Activated T-cell treated with anti-CD3 and anti-CD28 coated beads, Interleukin-2, amount 50 U/mL, for 1 hour (primary cell): ENCODE results near the gene PSME3.

Source experiments
- DNase-seq: peaks from one replicate; pipeline ENCODE4 v3.0.0-alpha.2; 2020

The PSME3 gene

GRCh38 chr17:42832934-42833766 is at the start of gene PSME3:
Gene PSME3, plus strand, starts transcription at chr17:42833397. Its CDS starts 235 bp downstream, at chr17:42833632.
- DNase-seq = peak; percentile 91

DNA sequence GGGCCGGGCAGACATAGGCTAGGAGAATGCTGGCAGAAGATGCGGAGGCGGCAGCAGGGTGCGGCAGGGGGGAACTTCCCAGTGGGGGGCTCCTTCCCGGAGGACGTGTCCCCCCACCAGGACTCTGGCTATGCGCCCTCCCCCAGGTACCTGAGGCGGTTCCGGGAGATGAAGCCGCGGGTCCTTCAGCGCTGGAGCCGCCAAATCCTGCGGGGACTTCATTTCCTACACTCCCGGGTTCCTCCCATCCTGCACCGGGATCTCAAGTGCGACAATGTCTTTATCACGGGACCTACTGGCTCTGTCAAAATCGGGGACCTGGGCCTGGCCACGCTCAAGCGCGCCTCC is 49.4 kb upstream of the PSME3 start:
- no peak for DNase-seq

- DNase-seq = no peak
Observed at GRCh38 chr17:42784409-42784808, 48.8 kb upstream of the PSME3 start.

DNA sequence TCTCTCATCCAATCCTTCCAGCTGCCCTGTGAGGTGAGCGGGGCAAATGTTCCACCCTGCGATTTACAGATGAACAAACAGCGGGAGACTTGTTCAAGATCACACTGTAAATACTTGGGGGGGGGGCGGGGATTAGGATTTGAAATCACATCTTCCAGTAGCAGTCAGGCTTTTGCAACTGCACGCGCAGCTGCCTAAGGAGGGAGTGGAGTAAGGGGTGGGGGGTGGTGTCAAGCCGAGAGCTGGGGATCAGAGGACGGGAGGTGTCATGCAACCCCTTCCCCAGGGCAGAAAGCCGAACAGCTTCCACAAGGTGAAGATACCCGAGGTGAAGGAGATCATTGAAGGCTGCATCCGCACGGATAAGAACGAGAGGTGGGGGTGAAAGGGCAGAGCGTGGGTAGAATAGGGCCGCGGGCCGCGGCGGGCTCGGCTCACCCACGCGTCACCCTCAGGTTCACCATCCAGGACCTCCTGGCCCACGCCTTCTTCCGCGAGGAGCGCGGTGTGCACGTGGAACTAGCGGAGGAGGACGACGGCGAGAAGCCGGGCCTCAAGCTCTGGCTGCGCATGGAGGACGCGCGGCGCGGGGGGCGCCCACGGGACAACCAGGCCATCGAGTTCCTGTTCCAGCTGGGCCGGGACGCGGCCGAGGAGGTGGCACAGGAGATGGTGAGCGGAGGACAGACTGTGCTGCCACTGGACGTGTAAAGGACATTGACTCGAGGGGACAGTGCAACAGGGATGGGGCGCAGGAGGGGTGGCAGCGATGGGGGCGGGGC is 48.2 kb upstream of the PSME3 start:
- DNase-seq = no peak

DNA sequence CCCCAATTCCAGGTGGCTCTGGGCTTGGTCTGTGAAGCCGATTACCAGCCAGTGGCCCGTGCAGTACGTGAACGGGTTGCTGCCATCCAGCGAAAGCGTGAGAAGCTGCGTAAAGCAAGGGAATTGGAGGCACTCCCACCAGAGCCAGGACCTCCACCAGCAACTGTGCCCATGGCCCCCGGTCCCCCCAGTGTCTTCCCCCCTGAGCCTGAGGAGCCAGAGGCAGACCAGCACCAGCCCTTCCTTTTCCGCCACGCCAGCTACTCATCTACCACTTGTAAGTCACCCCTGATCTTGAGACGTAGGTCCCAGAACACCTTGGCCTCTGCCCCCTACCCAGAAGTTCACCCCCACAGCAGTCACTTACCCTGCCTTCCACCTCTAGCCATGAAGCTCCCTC is 45.9 kb upstream of the PSME3 start:
- no peak for DNase-seq

DNA sequence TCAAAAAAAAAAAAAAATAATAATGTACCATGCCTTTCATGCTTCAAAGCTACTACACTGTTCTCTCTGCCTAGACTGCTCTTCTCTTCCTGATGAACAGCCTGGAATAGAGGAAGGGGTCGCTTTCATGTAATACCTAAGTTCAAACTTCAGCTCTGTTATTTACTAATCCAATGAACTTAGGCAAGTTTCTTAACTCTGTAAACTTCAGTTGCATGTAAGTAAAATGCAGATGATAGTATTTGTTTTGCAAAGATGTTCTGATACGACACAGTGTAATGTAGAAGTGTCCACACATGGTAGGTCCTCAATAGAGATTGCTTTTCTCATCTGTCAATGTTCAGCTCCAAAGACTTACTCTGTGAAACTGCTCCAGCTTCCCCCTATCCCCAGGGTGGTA is 41.2 kb upstream of the PSME3 start:
- DNase-seq = no peak

- no peak for DNase-seq
Observed at GRCh38 chr17:42792545-42792944, 40.7 kb upstream of the PSME3 start.

DNA sequence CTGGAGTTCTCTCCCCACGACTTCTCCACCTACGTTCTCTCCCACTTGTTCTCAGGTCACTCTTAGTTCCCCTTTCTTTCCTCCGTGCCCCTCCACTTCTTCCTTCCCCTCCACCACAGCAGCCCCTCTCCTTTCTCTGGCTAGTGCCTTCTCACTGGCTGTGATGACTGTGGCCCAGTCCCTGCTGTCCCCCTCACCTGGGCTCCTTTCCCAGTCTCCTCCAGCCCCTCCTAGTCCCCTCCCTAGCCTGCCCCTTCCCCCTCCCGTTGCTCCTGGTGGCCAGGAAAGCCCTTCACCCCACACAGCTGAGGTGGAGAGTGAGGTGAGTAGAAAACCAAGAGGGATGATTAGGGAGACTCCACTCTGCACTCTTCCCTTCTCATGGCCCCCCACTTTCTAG is 38.1 kb upstream of the PSME3 start:
- no peak for DNase-seq

DNA sequence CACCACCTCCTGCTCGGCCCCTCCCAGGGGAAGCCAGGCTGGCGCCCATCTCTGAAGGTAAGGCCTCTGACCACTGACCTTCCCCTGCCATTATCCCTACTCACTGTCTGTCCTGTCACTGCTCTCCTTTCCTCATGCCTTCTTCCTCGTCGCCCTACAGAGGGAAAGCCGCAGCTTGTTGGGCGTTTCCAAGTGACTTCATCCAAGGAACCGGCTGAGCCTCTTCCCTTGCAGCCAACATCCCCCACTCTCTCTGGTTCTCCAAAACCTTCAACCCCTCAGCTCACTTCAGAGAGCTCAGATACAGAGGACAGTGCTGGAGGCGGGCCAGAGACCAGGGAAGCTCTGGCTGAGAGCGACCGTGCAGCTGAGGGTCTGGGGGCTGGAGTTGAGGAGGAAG is 37.7 kb upstream of the PSME3 start:
- no peak for DNase-seq

DNA sequence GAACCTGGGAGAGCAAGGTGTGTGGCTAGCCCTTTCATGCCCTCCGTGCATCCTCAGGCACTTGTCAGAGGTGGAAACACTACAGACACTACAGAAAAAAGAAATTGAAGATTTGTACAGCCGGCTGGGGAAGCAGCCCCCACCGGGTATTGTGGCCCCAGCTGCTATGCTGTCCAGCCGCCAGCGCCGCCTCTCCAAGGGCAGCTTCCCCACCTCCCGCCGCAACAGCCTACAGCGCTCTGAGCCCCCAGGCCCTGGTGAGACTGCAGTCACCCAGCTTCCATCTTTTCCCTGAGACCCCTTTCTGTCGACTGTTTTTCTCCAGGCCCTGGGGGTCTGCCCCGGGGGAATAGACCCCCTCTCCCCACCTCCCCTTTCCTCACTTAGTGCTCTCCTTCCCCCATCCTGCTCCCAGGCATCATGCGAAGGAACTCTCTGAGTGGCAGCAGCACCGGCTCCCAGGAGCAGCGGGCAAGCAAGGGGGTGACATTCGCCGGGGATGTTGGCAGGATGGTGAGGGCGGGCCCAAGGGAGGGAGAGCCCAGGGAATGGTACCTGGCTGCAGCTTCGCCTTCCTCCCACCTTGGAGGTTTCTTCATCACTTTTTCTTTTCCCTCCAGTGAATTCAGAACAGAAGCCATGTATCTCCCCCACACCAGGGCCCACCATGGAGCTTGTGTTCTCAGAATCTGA is 37.0 kb upstream of the PSME3 start:
- no peak for DNase-seq

DNA sequence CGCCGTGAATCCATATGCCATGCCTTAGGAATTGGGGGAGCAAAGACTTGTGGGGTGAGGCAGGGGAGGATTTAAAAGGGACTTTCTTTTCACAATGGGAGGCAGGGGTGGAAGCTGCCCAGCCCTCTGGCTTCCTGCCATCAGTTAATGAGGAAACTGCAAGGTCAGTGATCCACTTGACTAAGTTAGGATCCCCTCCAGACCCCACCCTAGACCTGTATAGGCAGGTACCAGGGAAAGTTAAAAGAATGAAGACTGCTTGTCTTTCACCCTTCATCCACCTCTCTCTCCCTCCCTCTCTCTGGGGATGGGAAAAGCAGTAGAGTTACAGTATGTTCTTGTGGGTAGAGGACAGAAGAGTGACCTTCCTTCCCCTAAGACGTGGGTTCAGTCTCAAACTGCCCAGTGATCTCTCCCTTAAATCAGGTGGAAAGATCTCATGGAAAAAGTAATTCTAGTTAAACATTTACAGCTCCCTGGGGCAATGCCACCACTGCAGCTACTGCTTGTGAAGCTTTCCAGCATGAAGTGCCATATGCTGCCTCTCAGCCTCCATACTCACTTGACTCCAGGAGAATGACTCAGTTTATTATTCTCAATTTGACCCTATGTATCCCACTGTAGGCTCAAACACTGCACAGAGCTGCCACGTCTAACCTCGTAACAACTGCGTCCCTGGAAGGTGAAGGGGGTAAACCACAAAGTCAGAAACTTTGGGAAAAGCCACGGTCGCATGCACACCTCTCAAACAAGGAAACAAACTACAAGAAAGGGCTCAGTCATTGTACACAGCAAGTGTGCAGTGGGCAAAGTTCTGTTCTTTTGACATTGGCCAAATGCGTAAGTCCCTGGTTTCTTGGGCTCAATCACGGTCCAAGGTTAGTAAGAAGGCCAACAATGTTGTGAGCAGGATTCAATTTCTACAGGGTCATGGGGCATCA is 35.9 kb upstream of the PSME3 start:
- DNase-seq = no peak

DNA sequence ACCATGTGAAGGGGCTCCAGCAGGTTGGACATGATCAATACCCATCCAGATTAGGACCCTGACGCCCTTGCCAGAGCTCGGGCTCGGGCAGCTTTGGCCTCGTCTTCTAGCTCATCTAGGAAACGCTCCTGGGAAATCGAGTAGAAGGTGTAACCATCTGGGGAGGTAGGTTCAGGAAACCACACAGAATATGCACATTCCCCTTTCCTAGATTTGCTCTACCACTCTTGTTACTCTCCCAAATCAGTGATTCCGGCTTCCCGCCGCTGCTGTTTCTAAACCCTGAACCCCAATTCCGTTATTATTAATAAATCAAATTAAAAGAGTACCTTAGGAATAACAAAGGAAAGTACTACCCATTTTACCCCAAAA is 35.2 kb upstream of the PSME3 start:
- DNase-seq = no peak

DNA sequence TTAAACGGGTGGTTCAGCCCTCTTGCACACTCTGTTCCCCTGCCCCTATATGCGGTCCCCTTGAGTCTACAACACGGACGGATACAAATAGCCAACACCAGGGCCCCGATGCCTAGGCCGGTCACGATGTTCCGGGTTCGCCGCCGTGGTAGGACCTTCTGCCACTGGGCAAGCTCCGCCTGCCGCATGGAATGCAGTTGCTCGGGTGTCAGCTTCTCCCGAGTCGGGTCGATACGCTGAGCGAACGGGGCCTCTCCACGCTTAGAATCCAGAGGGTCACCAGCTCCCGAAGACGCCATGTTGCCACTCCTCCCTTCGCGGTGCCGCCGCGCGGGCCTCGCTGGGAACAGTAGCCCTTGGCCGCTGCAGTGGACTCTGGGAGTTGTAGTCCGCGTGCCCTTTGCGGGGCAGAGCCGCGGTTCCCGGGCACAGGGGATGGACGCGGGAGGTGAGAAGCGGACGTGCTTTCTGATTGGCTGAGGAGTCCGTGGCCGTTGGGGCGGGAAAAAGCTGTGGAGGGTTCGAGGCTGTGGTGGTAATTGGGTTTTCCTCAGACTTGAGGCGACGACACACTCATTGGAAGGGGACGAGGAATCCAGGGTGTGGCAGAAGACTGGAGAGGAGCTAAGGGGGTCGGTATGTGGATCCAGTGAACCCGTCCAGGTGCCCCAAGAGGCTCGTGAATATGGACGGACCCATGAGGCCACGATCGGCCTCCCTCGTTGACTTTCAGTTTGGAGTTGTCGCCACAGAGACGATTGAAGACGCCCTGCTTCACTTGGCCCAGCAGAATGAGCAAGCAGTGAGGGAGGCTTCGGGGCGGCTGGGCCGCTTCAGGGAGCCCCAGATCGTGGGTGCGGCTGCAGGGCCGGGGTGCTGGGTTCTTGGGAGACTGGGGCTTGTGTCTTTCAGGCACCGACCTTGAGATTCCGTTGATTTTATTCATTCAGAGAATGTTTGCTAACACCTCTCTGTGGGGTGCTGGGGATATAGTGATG is 34.5 kb upstream of the PSME3 start, which contains the start of the genes CNTD1 and COA3:
Gene CNTD1, plus strand, starts transcription at position 479 of the 998 bp plus-strand sequence. Its CDS starts 207 bp downstream, at position 686.
Gene COA3, minus strand, starts transcription at position 322 of the 998 bp plus-strand sequence. Its CDS starts 23 bp downstream, at position 299.
- DNase-seq = peak; percentile 76

DNA sequence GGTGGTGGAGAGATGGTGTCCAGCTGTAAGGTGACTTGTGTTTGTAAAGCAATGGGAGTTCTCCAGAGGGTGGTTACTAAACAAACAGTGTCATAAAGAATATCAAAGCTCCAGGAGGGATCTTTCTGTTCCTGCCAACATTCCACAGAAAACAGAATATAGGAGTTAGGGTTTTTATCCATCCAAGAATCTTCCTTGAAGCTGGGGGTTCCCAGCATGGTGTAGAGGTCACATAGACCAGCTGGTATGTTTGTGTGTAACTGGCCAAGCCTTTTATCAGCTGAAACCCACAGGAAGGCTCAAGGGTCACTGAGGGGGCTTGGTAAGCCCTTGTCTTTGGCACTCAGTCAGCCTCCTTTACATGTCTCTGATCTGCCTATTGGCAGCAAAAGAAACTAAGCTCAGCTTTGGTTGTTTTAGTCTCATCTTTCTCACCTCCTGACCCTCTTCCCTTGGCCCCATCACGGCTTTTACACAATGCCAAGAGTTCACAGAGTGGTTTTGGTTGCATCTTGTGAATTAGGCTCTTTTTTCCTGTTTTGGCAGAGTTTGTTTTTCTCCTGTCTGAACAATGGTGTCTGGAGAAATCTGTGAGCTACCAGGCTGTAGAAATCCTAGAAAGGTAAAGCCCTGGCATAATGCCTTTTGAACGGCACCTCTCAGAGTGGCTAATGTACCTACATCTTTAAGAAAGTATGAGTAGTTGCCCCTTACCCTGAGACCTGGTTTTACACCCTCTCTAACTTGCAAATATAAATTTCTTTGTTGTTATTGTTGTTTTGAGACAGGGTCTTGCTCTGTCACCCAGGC is 29.9 kb upstream of the PSME3 start:
- no peak for DNase-seq

DNA sequence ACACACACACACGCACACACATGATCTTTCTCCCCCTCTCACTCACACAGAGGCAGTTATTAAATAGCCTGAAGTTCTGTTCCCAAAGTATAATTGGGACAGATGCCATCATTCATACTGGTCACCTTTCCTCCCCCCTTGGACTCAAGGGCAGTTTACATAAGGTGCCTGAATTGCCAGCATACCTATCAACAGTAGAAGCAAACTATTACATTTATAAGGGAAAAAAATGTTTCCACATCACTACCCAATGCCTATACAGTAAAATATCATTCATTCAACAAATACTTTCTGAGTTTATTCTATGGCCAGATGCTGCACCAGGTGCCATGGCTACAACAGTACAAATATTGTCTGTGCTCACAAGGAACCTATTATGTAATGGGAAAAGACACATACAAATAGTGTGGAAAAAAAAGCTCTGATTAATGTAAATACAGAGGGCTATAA is 28.3 kb upstream of the PSME3 start:
- no peak for DNase-seq

GRCh38 chr17:42806249-42806648 is 26.9 kb upstream of the PSME3 start:
- no peak for DNase-seq

DNA sequence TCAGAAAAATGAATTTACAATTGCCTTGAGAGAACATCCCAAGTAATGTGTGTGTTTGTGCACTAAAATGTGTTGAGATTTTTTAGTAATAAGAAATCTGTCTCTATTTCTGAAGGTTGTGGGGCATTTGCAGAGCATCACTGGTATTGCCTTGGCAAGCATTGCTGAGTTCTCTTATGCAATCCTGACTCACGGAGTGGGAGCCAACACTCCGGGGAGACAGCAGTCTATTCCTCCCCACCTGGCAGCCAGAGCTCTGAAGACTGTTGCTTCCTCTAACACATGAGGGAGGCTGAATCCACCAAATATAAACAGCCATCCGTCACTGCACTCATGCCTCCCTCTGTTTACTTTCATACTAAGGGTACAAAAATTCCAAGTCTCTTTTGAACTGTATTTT is 23.9 kb upstream of the PSME3 start:
- no peak for DNase-seq

DNA sequence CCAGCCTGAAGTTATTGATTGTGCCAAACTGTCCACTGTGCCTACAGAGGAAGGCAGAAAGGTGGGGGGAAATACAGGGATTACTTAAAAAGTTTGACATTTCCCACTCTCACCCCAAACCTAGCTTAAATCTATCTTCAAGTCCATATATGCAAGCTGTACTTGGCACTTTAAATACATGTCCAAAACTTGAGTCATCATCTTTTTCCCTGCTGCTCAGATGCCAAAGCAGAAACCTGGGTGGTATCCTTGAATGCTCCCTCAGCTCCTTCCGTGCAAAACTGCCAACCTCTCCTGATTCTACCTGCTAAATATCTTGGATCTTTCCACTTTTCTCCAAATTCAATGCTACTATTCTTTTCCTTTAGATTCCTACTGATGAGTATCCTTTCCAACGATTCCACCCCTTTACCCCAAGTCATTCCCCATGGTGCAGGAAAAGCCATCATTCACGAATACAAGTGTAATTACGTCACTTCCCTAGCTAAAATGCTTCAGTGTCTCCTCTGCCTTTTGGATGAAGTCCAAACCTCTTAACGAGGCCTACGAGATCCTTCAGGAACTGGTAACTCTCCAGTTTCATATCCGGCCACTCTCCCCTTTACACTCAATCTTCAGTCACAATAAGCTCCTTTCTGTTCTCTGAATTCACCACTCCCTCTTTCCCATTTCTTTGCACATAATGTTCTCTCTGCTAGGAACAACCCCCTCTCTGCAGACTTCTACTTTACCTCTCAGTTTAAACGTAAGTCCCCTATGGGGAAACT is 18.4 kb upstream of the PSME3 start:
- no peak for DNase-seq

- DNase-seq = no peak
Observed at GRCh38 chr17:42817866-42818265, 15.3 kb upstream of the PSME3 start.
